ENCODE results near the gene CCL4L2. TPM values are rescaled to one million over a fixed set of nuclear protein-coding genes. Genes with fewer than 3 reads are reported as not detected.
"Not testable (repeated sequence)": the region's sequence is repeated elsewhere in the genome, so short reads cannot be mapped to it uniquely, and the experiment has no call there.

CCL4L2 gene
- not detected for polyA plus RNA-seq (2013, experiment 1 of 2; ENCODE audit: insufficient read length)
- not detected for polyA plus RNA-seq (2013, experiment 2 of 2; ENCODE audit: insufficient read length)

GRCh38 chr17:36210439-36211211 lies at the start of gene CCL4L2:
Gene CCL4L2, plus strand, starts transcription at chr17:36211063.
- DNase-seq = not testable (repeated sequence)

DNA sequence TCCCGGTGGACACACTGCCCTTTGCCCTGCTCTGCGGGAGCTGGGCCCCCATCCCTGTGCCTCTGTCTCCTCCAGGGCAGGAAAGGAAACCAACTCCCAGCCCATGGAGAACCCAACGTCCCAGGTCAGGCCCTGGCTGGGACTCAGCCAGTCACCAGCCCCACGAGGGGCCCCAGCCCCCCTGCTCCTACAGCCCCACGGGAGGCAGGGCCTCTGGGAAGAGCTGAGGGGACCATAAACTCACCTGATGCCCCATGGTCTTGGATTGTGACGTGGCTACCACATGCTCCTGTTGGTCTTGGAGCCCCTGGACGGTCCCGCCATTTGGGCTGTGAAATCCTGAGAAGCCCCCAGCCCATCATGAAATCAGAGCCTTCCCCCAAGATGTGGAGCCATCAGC lies 42.0 kb upstream of the CCL4L2 start:
- not testable (repeated sequence) for DNase-seq

GRCh38 chr17:36176536-36176935 lies 34.3 kb upstream of the CCL4L2 start, which contains the start of gene TBC1D3B:
Gene TBC1D3B, minus strand, starts transcription at chr17:36176636. Its CDS starts 1,586 bp downstream, at chr17:36175050.
- not testable (repeated sequence) for DNase-seq

DNA sequence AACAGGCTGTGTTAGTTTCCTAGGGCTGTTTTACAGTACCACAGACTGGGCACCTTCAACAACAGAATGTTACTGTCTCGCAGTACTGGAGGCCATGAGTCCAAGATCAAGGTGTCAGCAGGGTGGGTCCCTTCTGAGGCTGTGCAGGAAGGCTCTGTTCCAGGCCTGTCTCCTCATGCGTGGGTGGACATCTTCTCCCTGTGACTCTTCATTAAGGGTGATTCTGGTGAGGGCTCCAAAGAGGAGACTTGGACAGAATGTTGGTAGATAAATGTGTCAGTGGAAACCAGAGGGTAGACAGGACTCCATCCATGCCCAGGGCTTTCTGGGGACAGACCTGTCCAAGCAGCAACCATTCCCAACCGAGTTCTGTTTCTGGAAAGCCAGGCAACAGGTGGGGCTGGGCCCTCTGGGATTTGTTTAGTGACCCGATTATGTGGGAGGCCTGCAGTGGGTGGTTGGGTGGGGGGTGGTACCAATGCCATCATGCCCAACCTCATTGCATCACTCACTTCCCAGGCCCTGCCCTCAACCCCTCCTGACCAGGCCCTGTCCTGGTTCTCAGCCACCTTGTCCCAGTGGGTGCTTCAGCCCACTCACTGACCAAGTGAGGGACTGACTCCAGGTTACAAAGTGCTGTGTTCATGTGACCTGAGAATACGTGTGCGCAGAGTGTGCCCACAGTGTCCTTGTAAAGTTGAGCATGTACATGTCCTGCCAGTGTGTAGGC lies 29.3 kb upstream of the CCL4L2 start:
- not testable (repeated sequence) for DNase-seq

GRCh38 chr17:36182176-36183000 lies 28.5 kb upstream of the CCL4L2 start:
- peak; percentile 6 for DNase-seq

- DNase-seq = peak; percentile 67
Observed at GRCh38 chr17:36183001-36183971, 27.6 kb upstream of the CCL4L2 start.

GRCh38 chr17:36184023-36184765 lies 26.7 kb upstream of the CCL4L2 start:
- no peak for DNase-seq

DNA sequence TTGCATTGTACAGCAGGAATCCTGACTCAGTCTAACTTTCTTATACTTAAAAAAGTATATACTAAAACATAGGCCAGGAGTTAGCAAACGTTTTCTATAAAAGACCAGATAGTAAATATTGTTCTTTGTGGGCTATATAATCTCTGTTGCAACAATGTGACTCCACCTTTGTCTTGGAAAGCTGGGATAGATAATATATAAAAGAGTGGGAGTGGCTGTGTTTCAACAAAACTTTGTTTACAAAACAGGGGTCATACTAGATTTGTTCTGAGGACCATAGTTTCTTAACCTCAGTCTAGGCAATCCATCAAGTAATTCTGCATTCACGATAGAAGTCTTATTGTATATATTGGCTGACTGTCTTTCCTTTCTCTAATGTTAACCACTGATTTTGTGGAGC lies 25.4 kb upstream of the CCL4L2 start:
- DNase-seq = no peak

DNA sequence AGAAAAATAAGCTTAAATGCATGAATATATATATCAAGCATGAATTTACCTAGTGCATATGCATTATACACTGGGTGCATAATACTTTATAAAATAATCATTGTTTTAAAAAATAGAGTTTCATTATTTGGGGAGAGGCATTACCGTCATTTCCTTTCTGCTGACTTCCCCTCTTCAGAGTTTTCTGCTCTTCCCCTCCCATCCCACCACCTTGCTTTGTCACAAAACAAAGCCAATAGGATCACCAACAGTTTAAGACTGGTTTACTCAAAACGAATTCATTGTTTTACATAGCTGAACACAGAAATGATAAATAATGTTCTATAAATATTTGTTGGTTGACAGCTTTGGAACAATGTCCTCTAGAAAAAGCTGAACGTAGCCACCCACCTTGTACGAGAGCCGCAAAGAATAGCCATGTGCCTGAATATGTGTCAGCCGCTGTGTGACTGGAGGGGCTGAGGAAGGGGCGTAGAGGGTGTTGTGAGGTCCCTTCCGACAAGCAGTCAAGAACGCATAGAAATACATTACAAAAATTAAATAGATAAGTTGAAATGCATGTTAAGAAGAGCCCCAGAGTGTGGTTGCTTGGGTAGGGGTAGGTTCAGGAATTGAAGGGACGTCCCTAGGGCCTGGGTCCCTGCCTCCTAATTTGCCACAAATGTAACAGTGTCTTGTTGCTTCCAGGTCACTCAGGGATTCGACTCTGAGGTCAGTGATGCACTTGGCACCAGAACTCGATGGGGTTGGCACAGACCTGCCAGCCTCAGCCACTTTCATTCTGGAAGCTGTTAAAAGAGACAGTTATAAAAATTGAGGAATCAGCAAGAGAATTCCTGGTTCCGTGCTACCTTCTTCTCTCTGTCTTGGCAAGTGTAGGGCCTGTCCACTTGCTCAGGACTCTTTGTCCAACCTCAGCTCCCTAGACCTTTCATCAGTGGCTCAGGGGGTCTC lies 23.8 kb upstream of the CCL4L2 start:
- not testable (repeated sequence) for DNase-seq

DNA sequence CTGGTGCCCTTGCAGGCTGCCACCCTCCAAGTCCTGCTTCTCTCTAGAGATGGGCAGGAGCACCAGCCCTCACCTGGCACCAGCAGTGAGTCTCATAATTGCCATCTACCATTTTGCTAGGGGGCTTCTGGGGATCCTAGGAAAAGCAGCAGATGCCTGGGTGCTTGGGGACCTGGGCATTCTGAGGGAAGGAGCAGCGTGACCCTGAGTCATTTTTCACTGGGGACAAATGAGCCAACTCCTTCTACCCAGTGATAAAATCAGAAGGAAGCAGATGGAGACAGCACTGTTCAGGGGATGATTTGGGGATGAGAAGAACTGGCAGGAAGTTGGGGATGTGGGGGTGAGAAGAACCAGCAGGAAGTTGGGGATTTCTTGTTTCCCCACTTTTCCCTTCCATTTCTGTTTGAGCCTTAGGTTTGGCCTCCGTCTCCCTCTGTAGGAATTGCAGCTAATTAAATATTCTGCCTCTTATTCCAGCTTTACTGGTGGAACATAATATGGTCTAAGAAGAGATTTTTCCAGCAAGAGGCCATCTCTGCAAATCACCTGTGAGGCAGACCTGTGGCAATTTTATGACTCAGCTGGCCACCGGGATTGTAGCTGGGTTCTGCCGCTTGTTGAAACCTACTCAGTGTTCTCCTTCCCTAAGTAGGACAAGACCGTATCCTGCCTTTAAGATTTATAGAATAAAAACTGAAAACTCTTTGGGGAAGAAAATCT lies 22.8 kb upstream of the CCL4L2 start:
- not testable (repeated sequence) for DNase-seq

DNA sequence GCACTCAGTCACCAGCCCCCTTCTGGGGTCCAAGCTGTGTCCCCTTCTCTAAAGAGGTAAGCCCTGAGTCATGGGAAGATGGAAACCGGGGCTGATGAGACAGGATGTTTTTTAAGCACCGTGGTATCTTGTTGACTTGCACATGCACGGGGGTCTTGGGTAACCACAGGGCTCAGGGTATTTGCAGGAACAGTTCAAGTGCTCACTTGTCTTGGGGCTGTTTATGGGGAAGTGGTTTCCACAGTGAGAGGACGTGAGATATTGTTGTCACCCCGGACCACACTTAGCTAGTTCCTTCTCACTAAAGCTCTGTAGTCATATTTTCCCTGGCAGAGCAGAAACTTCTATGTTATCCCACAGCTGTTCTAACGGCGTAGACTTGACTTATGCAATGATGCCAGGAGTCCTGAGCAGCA lies 22.0 kb upstream of the CCL4L2 start:
- DNase-seq = no peak

- DNase-seq = not testable (repeated sequence)
Observed at GRCh38 chr17:36189993-36190392, 20.9 kb upstream of the CCL4L2 start.

DNA sequence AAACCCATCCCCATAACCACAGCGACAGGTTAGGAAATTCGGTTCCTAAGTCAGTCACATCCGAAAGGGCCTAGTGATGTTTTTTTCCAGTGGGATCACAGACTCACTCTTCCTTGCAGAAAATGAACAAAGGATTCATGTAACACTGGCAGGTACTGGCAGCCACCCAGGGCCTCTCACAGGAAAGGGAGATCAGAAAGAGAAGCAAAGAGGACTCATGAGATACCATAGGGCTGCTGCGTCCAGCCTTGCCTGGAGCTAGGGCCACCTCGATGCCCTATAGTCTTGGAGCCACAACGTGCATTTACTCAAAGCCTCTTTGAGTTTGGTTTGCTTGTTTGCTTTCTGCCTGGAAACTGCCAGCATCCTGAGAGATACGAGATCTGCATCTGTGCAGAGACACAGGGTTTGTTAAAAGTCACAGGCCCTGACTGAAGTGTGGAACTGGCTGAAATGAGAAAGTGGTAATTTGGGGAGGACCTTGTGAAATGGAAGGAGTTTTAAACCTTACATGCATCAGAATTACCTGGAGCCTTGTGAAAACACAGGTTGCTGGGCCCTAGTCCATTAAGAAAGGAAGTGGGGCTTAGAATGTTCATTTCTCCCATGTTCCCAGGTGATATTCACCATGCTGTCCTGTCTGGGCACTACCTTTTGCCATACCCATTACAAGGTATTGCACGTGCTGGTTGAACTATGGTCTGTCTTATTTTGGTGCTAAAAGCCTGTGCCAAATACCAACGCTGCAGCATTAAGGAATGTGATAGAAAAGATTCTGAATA lies 20.1 kb upstream of the CCL4L2 start:
- DNase-seq = not testable (repeated sequence)

DNA sequence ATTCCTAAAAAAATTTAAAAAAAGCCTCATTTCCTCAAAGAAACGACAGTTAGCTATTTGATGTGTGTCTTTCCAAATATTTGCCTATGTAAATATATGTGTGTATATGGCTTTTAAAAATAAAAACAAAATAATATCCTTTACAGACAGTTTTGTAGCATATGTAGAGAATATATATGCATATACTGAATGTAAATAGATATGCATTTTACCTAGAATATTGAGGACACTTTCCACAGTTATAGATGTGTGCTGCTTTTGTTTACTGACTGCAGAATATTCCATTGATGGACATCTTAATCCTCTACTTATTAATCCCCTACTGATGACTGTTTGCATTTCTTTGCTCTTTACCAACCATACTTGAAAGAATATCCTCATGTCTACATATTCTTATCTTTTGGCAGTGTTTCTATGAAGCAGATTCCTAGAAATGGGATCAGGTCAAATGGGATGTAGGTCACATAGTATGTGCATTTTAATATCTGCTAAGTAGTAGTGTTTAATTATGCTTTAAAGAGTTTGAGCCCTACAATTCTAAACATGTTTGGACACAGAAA lies 17.6 kb upstream of the CCL4L2 start:
- no peak for DNase-seq

GRCh38 chr17:36194147-36194831 lies 16.6 kb upstream of the CCL4L2 start:
- DNase-seq = not testable (repeated sequence)

DNA sequence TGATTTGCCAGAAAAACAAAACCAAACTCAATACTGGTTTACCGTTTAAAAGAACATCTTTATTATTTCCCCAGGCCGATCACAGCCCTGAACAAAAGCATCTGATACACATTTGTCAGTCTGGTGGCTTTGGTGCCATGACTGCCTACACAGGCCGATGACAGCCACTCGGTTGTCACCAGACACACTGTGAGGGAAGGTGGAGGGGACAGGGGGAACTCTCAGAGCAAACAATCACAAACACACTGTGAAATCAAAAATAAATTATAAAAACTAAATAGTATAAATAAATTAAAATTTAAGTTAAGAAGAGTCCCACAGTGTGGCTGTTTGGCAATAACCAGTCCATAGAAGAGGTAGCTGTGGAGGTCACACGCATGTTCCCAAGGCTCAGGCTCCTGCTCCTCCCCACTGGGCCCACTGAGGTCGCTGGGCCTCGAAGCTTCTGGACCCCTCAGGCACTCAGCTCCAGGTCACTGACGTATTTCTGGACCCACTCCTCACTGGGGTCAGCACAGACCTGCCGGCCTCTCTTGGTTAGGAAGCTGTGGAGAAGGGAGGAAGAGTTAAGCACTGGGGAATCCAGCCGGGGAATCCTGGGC lies 15.9 kb upstream of the CCL4L2 start:
- DNase-seq = not testable (repeated sequence)

All from fibroblast of skin of back (primary cell).